ENCODE results near the gene APH1B. TPM values are rescaled to one million over a fixed set of nuclear protein-coding genes. Genes with fewer than 3 reads are reported as not detected.
"Not testable (repeated sequence)": the region's sequence is repeated elsewhere in the genome, so short reads cannot be mapped to it uniquely, and the experiment has no call there.

APH1B gene
- 1 to 10 TPM; 6.5 to 7.8 TPM for total RNA-seq

- POLR2A ChIA-PET, result interaction anchor here (0.9 kb wide), 1 partner anchor 82 kb away, joined by 5 read pairs; no protein-coding TSS in a partner anchor
- Mint-ChIP-seq H3K9me3 (ENCODE audit: low read depth) (no peaks in the 10 kb centered on the region), H3K27me3 (no peaks in the 10 kb centered on the region), H3K36me3 (ENCODE audit: low read depth) (peaks cover 6% of the 10 kb centered on the region), H3K4me3 (peak within 1 kb of the TSS; percentile 78), H3K27ac (peak within 1 kb of the TSS; percentile 88), H3K4me1 (peaks cover 29% of the 10 kb centered on the region)
- CTCF ChIA-PET, result interaction anchor here (3.2 kb wide), 1 partner anchor 11 kb away, joined by 10 read pairs; no protein-coding TSS in a partner anchor
- intact Hi-C loops (cut with DNase I, micrococcal nuclease), result loop anchor here (1.0 to 5.0 kb wide), 5 partner anchors 88 to 229 kb away; partner anchors contain the start of genes RAB8B (in 2 of the 2), RPS27L (in 2 of the 2) and LACTB (in 1 of the 2)
- ATAC-seq (peak; percentile 83), DNase-seq (peak; percentile 80)
Observed at GRCh38 chr15:63277038-63277892, at the start of gene APH1B. TSS of gene APH1B (plus strand) at chr15:63277605. CDS start at chr15:63277624, 19 bp downstream.

DNA sequence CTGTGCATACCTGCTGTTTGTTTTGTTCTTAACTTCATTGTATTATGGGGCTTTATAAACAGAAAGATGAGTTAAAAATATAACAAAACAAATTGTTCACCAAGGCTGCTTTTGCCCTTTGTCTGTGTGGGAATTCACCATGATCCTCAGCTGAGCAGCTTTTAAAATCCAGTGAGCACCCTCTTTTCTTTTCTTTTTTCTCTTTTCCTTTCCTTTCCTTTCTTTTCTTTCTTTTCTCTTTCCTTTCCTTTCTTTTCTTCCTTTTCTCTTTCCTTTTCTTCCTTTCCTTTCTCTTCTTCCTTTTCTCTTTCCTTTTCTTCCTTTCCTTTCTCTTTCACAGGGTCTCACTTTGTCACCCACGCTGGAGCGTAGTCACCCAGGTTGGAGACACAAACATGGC is 49.7 kb upstream of the APH1B start:
- no peaks in the 10 kb centered on the region for H3K9me3 Mint-ChIP-seq (ENCODE audit: low read depth)
- no peak overlapping the region for H3K4me3 Mint-ChIP-seq
- ChIA-PET POLR2A (no interaction called here), CTCF (interaction anchor here (2.1 kb wide), 1 partner anchor 11 kb away, joined by 5 read pairs; no protein-coding TSS in a partner anchor)
- peaks cover 70% of the 10 kb centered on the region for H3K4me1 Mint-ChIP-seq
- ATAC-seq, result no peak
- intact Hi-C loops (cut with DNase I, micrococcal nuclease), result no loop called here
- DNase-seq, result no peak
- peaks cover 42% of the 10 kb centered on the region for H3K36me3 Mint-ChIP-seq (ENCODE audit: low read depth)
- H3K27ac Mint-ChIP-seq, result peak overlapping the region; percentile 66
- no peaks in the 10 kb centered on the region for H3K27me3 Mint-ChIP-seq

DNA sequence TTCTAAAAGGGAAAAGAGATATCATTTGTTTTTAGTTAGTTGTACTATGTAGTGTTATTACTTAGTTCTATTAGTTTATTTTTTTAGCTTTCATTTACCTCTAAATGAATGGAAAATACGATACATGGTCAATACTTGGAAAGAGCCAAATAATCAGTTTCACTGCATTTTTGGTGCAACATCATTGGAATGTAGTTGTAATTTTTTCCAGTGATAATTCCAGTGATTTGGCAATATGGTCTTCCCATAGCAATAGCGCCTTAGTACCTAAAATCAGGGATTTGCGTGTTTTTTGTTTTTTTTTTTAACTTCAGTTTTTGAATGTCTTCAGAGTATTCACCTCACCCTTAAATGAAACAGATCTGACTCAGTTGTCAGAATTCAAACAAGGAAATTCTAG is 46.2 kb upstream of the APH1B start:
- ChIA-PET POLR2A (interaction anchor here (0.7 to 1.2 kb wide), 3 partner anchors 14 to 39 kb away, joined by 3 to 8 read pairs (median 6); no protein-coding TSS in a partner anchor), CTCF (interaction anchor here (0.8 to 3.2 kb wide), 9 partner anchors 13 to 183 kb away, joined by 3 to 20 read pairs (median 5); no protein-coding TSS in a partner anchor)
- H3K27me3 Mint-ChIP-seq, result no peaks in the 10 kb centered on the region
- H3K4me1 Mint-ChIP-seq, result peaks cover 81% of the 10 kb centered on the region
- ATAC-seq (no peak), DNase-seq (no peak)
- H3K27ac Mint-ChIP-seq, result peak overlapping the region; percentile 76
- intact Hi-C loops (cut with DNase I, micrococcal nuclease), result loop anchor here (5.0 kb wide), 2 partner anchors 39 to 74 kb away; partner anchors contain the start of gene RPS27L (in 2 of the 2)
- H3K36me3 Mint-ChIP-seq (ENCODE audit: low read depth), result peaks cover 39% of the 10 kb centered on the region
- H3K4me3 Mint-ChIP-seq, result peak overlapping the region; percentile 18
- H3K9me3 Mint-ChIP-seq (ENCODE audit: low read depth), result no peaks in the 10 kb centered on the region

- intact Hi-C loops (cut with DNase I, micrococcal nuclease), result loop anchor here (1.0 to 5.0 kb wide), 4 partner anchors 15 to 74 kb away; partner anchors contain the start of genes RPS27L (in 2 of the 2) and RAB8B (in 1 of the 2)
- no peak for DNase-seq
- Mint-ChIP-seq H3K36me3 (ENCODE audit: low read depth) (peaks cover 37% of the 10 kb centered on the region), H3K27ac (peak overlapping the region; percentile 76), H3K27me3 (no peaks in the 10 kb centered on the region), H3K4me3 (peak overlapping the region; percentile 18), H3K4me1 (peaks cover 79% of the 10 kb centered on the region), H3K9me3 (ENCODE audit: low read depth) (no peaks in the 10 kb centered on the region)
- ChIA-PET POLR2A (interaction anchor here (0.7 to 1.2 kb wide), 3 partner anchors 15 to 40 kb away, joined by 3 to 8 read pairs (median 6); no protein-coding TSS in a partner anchor), CTCF (interaction anchor here (0.8 to 3.2 kb wide), 7 partner anchors 13 to 183 kb away, joined by 3 to 20 read pairs (median 5); no protein-coding TSS in a partner anchor)
- ATAC-seq, result peak; percentile 39
Observed at GRCh38 chr15:63231706-63232105, 45.7 kb upstream of the APH1B start.

DNA sequence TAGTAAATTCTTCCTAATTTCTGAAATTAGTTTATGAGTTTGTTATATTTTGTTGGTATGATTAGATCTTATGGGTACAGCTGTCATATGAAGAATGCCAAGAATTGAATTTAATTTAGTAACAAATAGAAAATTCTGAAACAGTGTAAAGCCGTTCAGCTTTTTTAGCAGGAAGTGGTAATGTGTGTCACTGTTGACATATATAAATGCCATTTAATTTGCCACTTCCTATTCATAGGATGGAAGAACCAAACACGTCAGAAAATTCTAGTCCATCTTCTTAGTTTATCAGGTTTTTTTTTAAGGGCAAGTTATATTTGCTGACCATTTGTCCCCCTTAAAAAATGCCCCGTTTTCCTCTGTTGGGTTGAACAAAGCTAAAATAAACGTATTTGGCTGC is 45.0 kb upstream of the APH1B start:
- DNase-seq, result no peak
- Mint-ChIP-seq H3K27ac (peak overlapping the region; percentile 76), H3K9me3 (ENCODE audit: low read depth) (no peaks in the 10 kb centered on the region), H3K36me3 (ENCODE audit: low read depth) (peaks cover 40% of the 10 kb centered on the region), H3K4me1 (peaks cover 79% of the 10 kb centered on the region), H3K27me3 (no peaks in the 10 kb centered on the region), H3K4me3 (no peak overlapping the region)
- intact Hi-C loops (cut with DNase I, micrococcal nuclease), result loop anchor here (1.0 to 5.0 kb wide), 4 partner anchors 16 to 75 kb away; partner anchors contain the start of genes RPS27L (in 2 of the 2) and RAB8B (in 1 of the 2)
- ChIA-PET CTCF (interaction anchor here (0.9 to 3.2 kb wide), 5 partner anchors 12 to 184 kb away, joined by 4 to 20 read pairs (median 5); no protein-coding TSS in a partner anchor), POLR2A (interaction anchor here (0.6 to 1.2 kb wide), 3 partner anchors 39 to 351 kb away, joined by 3 to 6 read pairs (median 4); no protein-coding TSS in a partner anchor)
- peak; percentile 35 for ATAC-seq

DNA sequence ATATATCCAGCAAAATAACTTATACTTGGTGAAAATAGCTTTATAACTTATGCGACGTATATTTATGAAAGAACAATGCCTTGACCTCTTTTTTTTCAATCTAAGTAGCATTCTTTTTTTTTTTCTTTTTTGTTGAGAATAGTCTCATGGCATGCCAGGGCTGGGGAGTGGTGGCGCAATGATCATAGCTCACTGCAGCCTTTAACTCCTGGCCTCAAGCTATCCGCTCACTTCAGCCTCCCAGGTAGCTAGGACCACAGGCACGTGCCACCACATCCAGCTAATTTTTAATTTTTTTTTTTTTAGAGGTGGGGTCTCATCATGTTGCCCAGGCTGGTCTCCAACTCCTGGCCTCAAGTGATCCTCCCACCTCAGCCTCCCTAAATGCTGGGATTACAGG is 44.5 kb upstream of the APH1B start:
- Mint-ChIP-seq H3K4me3 (no peak overlapping the region), H3K27me3 (no peaks in the 10 kb centered on the region), H3K36me3 (ENCODE audit: low read depth) (peaks cover 40% of the 10 kb centered on the region), H3K9me3 (ENCODE audit: low read depth) (peaks cover 2% of the 10 kb centered on the region), H3K4me1 (peaks cover 80% of the 10 kb centered on the region), H3K27ac (no peak overlapping the region)
- ATAC-seq, result no peak
- ChIA-PET POLR2A (interaction anchor here (0.6 kb wide), 1 partner anchor 350 kb away, joined by 4 read pairs; no protein-coding TSS in a partner anchor), CTCF (interaction anchor here (2.6 to 3.2 kb wide), 2 partner anchors 12 to 184 kb away, joined by 16 to 20 read pairs; no protein-coding TSS in a partner anchor)
- no peak for DNase-seq
- intact Hi-C loops (cut with DNase I, micrococcal nuclease), result loop anchor here (1.0 to 5.0 kb wide), 4 partner anchors 16 to 76 kb away; partner anchors contain the start of genes RPS27L (in 2 of the 2) and RAB8B (in 1 of the 2)

DNA sequence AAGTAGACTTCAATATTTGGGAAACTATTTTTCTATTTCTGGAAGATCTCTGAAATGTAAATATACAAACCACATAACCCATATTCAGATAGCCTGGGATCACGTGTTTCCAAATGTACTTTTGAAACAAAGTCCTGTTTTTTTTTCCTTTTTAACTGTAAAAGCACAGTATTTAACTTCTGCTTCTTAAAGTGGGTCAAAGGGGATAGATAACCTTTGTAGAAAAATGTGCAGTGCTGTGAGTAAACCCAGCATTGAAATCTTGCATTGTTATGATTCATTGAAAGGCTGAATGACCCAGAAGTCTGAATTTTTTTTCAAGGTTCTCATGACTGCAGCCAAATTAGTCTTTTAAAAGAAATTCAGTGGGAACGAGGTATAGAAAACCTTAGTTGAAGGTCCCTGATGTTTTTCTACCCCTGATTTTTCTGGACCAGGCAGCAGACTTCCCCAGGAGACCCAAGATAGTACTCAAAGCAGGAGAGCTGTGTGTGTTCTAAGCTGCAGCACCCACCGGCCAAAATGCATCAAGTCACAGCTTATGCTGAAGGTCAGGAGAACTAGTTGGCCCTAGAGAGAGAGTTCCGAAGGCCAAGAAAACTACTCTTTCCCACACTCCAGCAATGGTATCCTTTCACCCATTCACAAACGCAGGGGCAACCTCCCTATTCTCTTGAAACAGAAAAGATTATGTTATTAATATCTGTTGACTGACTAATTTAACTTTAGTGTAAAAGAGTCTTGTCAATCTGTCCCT is 43.6 kb upstream of the APH1B start:
- ATAC-seq (peak; percentile 57), DNase-seq (no peak)
- peaks cover 34% of the 10 kb centered on the region for H3K36me3 Mint-ChIP-seq (ENCODE audit: low read depth)
- intact Hi-C loops (cut with DNase I, micrococcal nuclease), result loop anchor here (2.0 to 5.0 kb wide), 3 partner anchors 17 to 77 kb away; partner anchors contain the start of gene RPS27L (in 2 of the 2)
- no peak overlapping the region for H3K4me3 Mint-ChIP-seq
- ChIA-PET CTCF (interaction anchor here (2.6 to 3.2 kb wide), 2 partner anchors 11 to 185 kb away, joined by 16 to 20 read pairs; no protein-coding TSS in a partner anchor), POLR2A (no interaction called here)
- peaks cover 2% of the 10 kb centered on the region for H3K9me3 Mint-ChIP-seq (ENCODE audit: low read depth)
- H3K4me1 Mint-ChIP-seq, result peaks cover 80% of the 10 kb centered on the region
- peak overlapping the region; percentile 67 for H3K27ac Mint-ChIP-seq
- H3K27me3 Mint-ChIP-seq, result no peaks in the 10 kb centered on the region

- peaks cover 2% of the 10 kb centered on the region for H3K9me3 Mint-ChIP-seq (ENCODE audit: low read depth)
- intact Hi-C loops (cut with DNase I, micrococcal nuclease), result loop anchor here (5.0 kb wide), 2 partner anchors 42 to 77 kb away; partner anchors contain the start of gene RPS27L (in 2 of the 2)
- H3K4me3 Mint-ChIP-seq, result no peak overlapping the region
- peak overlapping the region; percentile 67 for H3K27ac Mint-ChIP-seq
- peaks cover 79% of the 10 kb centered on the region for H3K4me1 Mint-ChIP-seq
- DNase-seq (no peak), ATAC-seq (no peak)
- POLR2A ChIA-PET, result no interaction called here
- H3K27me3 Mint-ChIP-seq, result no peaks in the 10 kb centered on the region
- peaks cover 34% of the 10 kb centered on the region for H3K36me3 Mint-ChIP-seq (ENCODE audit: low read depth)
- CTCF ChIA-PET, result no interaction called here
Observed at GRCh38 chr15:63234451-63234870, 42.9 kb upstream of the APH1B start.

GRCh38 chr15:63236272-63236671 is 41.1 kb upstream of the APH1B start:
- DNase-seq, result no peak
- Mint-ChIP-seq H3K4me3 (no peak overlapping the region), H3K9me3 (ENCODE audit: low read depth) (peaks cover 2% of the 10 kb centered on the region), H3K36me3 (ENCODE audit: low read depth) (peaks cover 38% of the 10 kb centered on the region), H3K27ac (no peak overlapping the region), H3K27me3 (no peaks in the 10 kb centered on the region), H3K4me1 (peaks cover 82% of the 10 kb centered on the region)
- intact Hi-C loops (cut with DNase I, micrococcal nuclease), result no loop called here
- ChIA-PET CTCF (no interaction called here), POLR2A (no interaction called here)
- no peak for ATAC-seq

DNA sequence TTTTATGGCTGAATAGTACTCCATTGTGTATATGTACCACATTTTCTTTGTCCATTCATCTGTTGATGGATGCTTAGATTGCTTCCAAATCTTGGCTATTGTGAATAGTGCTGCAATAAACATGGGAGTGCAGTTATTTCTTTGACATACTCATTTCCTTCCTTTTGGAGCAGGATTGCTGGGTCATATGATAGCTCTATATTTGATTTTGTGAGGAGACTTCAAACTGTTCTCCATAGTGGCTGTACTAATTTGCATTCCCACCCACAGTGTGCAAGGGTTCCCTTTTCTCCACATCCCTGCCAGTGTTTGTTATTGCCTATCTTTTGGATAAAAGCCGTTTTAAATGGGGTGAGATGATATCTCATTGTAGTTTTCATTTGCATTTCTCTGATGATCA is 40.3 kb upstream of the APH1B start:
- H3K27ac Mint-ChIP-seq; H3K4me3 Mint-ChIP-seq; intact Hi-C loops (cut with DNase I, micrococcal nuclease); POLR2A ChIA-PET; H3K9me3 Mint-ChIP-seq (ENCODE audit: low read depth); DNase-seq; ATAC-seq; H3K27me3 Mint-ChIP-seq: not testable (repeated sequence)
- CTCF ChIA-PET, result interaction anchor here (0.7 to 1.3 kb wide), 2 partner anchors 9 to 29 kb away, joined by 3 read pairs; no protein-coding TSS in a partner anchor
- Mint-ChIP-seq H3K4me1 (peaks cover 81% of the 10 kb centered on the region), H3K36me3 (ENCODE audit: low read depth) (peaks cover 42% of the 10 kb centered on the region)

Data from activated CD4-positive, alpha-beta T cell treated with anti-CD3 and anti-CD28 coated beads for 36 hours (primary cell).